ENCODE data around the gene CD55. TPM values are rescaled to one million over a fixed set of nuclear protein-coding genes. Genes with fewer than 3 reads are reported as not detected.

Gene CD55
- total RNA-seq, 4 donors from 2014 or later: 75.2 to 428 (median 110) TPM

- Histone ChIP-seq H3K4me3 (no peak overlapping the region), H3K9me3 (no peaks in the 10 kb centered on the region), H3K4me1 (peaks cover 19 to 32% of the 10 kb centered on the region in 2 donors), H3K27me3 (no peaks in the 10 kb centered on the region), H3K36me3 (peaks cover 3 to 42% of the 10 kb centered on the region in 2 donors), H3K27ac (no peak overlapping the region)
- intact Hi-C loops (cut with DNase I; ENCODE audit: low total_unique reads): no loop called here
- ATAC-seq (no peak), DNase-seq (no peak)
- no peak for TF ChIP-seq CTCF (IDR thresholded peaks at IDR 0.05 in 4 of 5, conservative IDR thresholded peaks at IDR 0.05 in 1 of 5)
- no peak for TF ChIP-seq POLR2A (IDR thresholded peaks at IDR 0.05)
- in situ Hi-C loops (cut with MboI; ENCODE audit: low sequenced_read_pairs in 4 of 4): loop anchor here in 1 of 4 donors (25.0 kb wide), 1 partner anchor 630 kb away; no protein-coding TSS in a partner anchor
Observed at GRCh38 chr1:207342332-207342731, 20.9 kb downstream of the CD55 start.

- Histone ChIP-seq H3K4me3 (no peak overlapping the region), H3K36me3 (peaks cover 3 to 40% of the 10 kb centered on the region in 2 donors), H3K27ac (no peak overlapping the region), H3K9me3 (peaks cover 0 to under 1% (median 0%) of the 10 kb centered on the region in 3 donors), H3K27me3 (no peaks in the 10 kb centered on the region), H3K4me1 (peaks cover 29 to 37% of the 10 kb centered on the region in 2 donors)
- TF ChIP-seq CTCF (IDR thresholded peaks at IDR 0.05 in 4 of 5, conservative IDR thresholded peaks at IDR 0.05 in 1 of 5) (no peak), POLR2A (IDR thresholded peaks at IDR 0.05) (no peak)
- in situ Hi-C loops (cut with MboI; ENCODE audit: low sequenced_read_pairs in 4 of 4) (loop anchor here in 1 of 4 donors (25.0 kb wide), 1 partner anchor 631 kb away; no protein-coding TSS in a partner anchor), intact Hi-C loops (cut with DNase I; ENCODE audit: low total_unique reads) (no loop called here)
- ATAC-seq (no peak), DNase-seq (no peak)
Observed at GRCh38 chr1:207343675-207344074, 22.2 kb downstream of the CD55 start.

- in situ Hi-C loops (cut with MboI; ENCODE audit: low sequenced_read_pairs in 4 of 4): loop anchor here in 1 of 4 donors (25.0 kb wide), 1 partner anchor 632 kb away; no protein-coding TSS in a partner anchor
- Histone ChIP-seq H3K27ac (no peak overlapping the region), H3K36me3 (peaks cover 3 to 36% of the 10 kb centered on the region in 2 donors), H3K4me1 (peaks cover 29 to 37% of the 10 kb centered on the region in 2 donors), H3K27me3 (no peaks in the 10 kb centered on the region), H3K9me3 (peaks cover 0 to 3% (median 0%) of the 10 kb centered on the region in 3 donors), H3K4me3 (no peak overlapping the region)
- ATAC-seq: no peak
- intact Hi-C loops (cut with DNase I; ENCODE audit: low total_unique reads): no loop called here
- no peak for DNase-seq
- TF ChIP-seq POLR2A (IDR thresholded peaks at IDR 0.05) (no peak), CTCF (IDR thresholded peaks at IDR 0.05 in 4 of 5, conservative IDR thresholded peaks at IDR 0.05 in 1 of 5) (no peak)
Observed at GRCh38 chr1:207344221-207344620, 22.7 kb downstream of the CD55 start.

- ATAC-seq: peak in 1 of 2 donors; percentile 73
- H3K27ac ChIP-seq: peak overlapping the region; percentile 90 to 93 (median 90)
- no peaks in the 10 kb centered on the region for H3K27me3 ChIP-seq
- H3K4me1 ChIP-seq: peaks cover 29 to 41% of the 10 kb centered on the region in 2 donors
- H3K36me3 ChIP-seq: peaks cover 0 to 20% of the 10 kb centered on the region in 2 donors
- intact Hi-C loops (cut with DNase I; ENCODE audit: low total_unique reads): loop anchor here (1.0 kb wide), 2 partner anchors 25 to 660 kb away; partner anchors contain the start of gene CD55
- no peak for DNase-seq
- in situ Hi-C loops (cut with MboI; ENCODE audit: low sequenced_read_pairs in 4 of 4): loop anchor here in 1 of 4 donors (25.0 kb wide), 1 partner anchor 634 kb away; no protein-coding TSS in a partner anchor
- no peak overlapping the region for H3K4me3 ChIP-seq
- H3K9me3 ChIP-seq: peaks cover 0 to 3% (median 0%) of the 10 kb centered on the region in 3 donors
- TF ChIP-seq POLR2A (IDR thresholded peaks at IDR 0.05): no peak
- TF ChIP-seq CTCF (IDR thresholded peaks at IDR 0.05 in 4 of 5, conservative IDR thresholded peaks at IDR 0.05 in 1 of 5): no peak
Observed at GRCh38 chr1:207345644-207346477, 24.4 kb downstream of the CD55 start.

Data from gastrocnemius medialis (tissue), 4 donors.